DND-41 (cell line): ENCODE data around the gene TBC1D7.

Experiments used
- ATAC-seq: fragments of 200-7000 bp; cut with Tn5 transposase; 3 replicates; pipeline ENCODE4 v1.9.1; 2021; ENCODE audit warnings: low read depth; ENCODE audit not compliant: insufficient read depth
- DNase-seq: peaks from one replicate; pipeline ENCODE4 v3.0.0-alpha.2; 2020
- H2AFZ ChIP-seq: 2 replicates; pipeline ENCODE4 v1.6.0; 2012; ENCODE audit warnings: low read depth, low read length
- H3K27ac ChIP-seq: 2 replicates; pipeline ENCODE4 v1.5.1; 2012; ENCODE audit warnings: low read length, inconsistent platforms
- H3K27me3 ChIP-seq: fragments of 200-600 bp; sonication (generic); 2 replicates; pipeline ENCODE4 v1.6.0; 2012; ENCODE audit warnings: low read length, mild to moderate bottlenecking, inconsistent platforms; ENCODE audit not compliant: insufficient read depth, poor library complexity
- H3K36me3 ChIP-seq: 2 replicates; pipeline ENCODE4 v1.5.1; 2012; ENCODE audit warnings: low read length, inconsistent platforms; ENCODE audit not compliant: insufficient read depth
- H3K4me1 ChIP-seq: 2 replicates; pipeline ENCODE4 v1.5.1; 2012; ENCODE audit warnings: mild to moderate bottlenecking, low read length; ENCODE audit not compliant: insufficient read depth
- H3K4me2 ChIP-seq: 2 replicates; pipeline ENCODE4 v1.6.0; 2012; ENCODE audit warnings: mild to moderate bottlenecking, moderate library complexity, low read length, inconsistent platforms; ENCODE audit not compliant: insufficient read depth
- H3K4me3 ChIP-seq, 2 experiments: fragments of 200-600 bp in 1 of 2; shearing (Covaris generic) in 1 of 2; 2 replicates each; pipeline ENCODE4 v1.5.1; 2012 to 2016; ENCODE audit warnings: inconsistent platforms in 2 of 2, low read length in 2 of 2, mild to moderate bottlenecking in 2 of 2, low read depth in 1 of 2, moderate library complexity in 1 of 2
- H3K79me2 ChIP-seq: 2 replicates; pipeline ENCODE4 v1.6.0; 2012; ENCODE audit warnings: low read length, inconsistent platforms; ENCODE audit not compliant: insufficient read depth
- H3K9ac ChIP-seq: 2 replicates; pipeline ENCODE4 v1.6.0; 2012; ENCODE audit warnings: low read depth, mild to moderate bottlenecking, inconsistent platforms, low read length, moderate library complexity
- H3K9me3 ChIP-seq: 2 replicates; pipeline ENCODE4 v1.5.1; 2012; ENCODE audit warnings: low read length, moderate library complexity, mild to moderate bottlenecking, inconsistent platforms; ENCODE audit not compliant: insufficient read depth, severe bottlenecking
- H4K20me1 ChIP-seq: 2 replicates; pipeline ENCODE4 v1.6.0; 2012; ENCODE audit warnings: low read length; ENCODE audit not compliant: insufficient read depth
- CTCF ChIP-seq: IDR thresholded peaks from 2 replicates; pipeline ENCODE4 v1.5.1; 2012; ENCODE audit warnings: borderline replicate concordance, low read length, moderate library complexity, mild to moderate bottlenecking; ENCODE audit not compliant: poor library complexity, severe bottlenecking; ENCODE audit errors: extremely low read depth
- EZH2 ChIP-seq: IDR thresholded peaks from 3 replicates; pipeline ENCODE4 v1.6.1; 2012; ENCODE audit warnings: borderline replicate concordance, low read depth, mild to moderate bottlenecking, moderate library complexity, low read length, inconsistent platforms; ENCODE audit not compliant: severe bottlenecking

Gene TBC1D7

GRCh38 chr6:13256266-13257001, 71.9 kb downstream of the TBC1D7 start:
- Histone ChIP-seq H3K9ac (no peak overlapping the region), H3K36me3 (no peaks in the 10 kb centered on the region), H3K4me2 (no peak overlapping the region), H3K4me1 (no peaks in the 10 kb centered on the region), H3K27me3 (no peaks in the 10 kb centered on the region), H3K9me3 (no peaks in the 10 kb centered on the region), H3K79me2 (no peaks in the 10 kb centered on the region), H2AFZ (no peak overlapping the region), H4K20me1 (no peaks in the 10 kb centered on the region), H3K27ac (no peak overlapping the region), H3K4me3 (no peak overlapping the region)
- DNase-seq (no peak), ATAC-seq (no peak)
- TF ChIP-seq CTCF = no peak
- TF ChIP-seq EZH2 = no peak
